HFFc6 (cell line): ENCODE measurements around the gene MSL3B.
"Not testable (repeated sequence)": the region's sequence is repeated elsewhere in the genome, so short reads cannot be mapped to it uniquely, and the experiment has no call there.

Experiments used
- DNase-seq: peaks from one replicate; pipeline ENCODE4 v3.0.0-alpha.2; 2018
- H3K27ac Mint-ChIP-seq: 2 replicates; pipeline ENCODE4 v1.8.0; 2020; ENCODE audit warnings: mild to moderate bottlenecking, mixed read lengths
- H3K27me3 Mint-ChIP-seq: 2 replicates; pipeline ENCODE4 v1.8.0; 2021; ENCODE audit warnings: mild to moderate bottlenecking, moderate library complexity, mixed read lengths; ENCODE audit not compliant: insufficient read depth
- H3K36me3 Mint-ChIP-seq: 2 replicates; pipeline ENCODE4 v1.8.0; 2021; ENCODE audit warnings: low read depth, mixed read lengths
- H3K4me1 Mint-ChIP-seq: 2 replicates; pipeline ENCODE4 v1.8.0; 2020; ENCODE audit warnings: low read depth, mixed read lengths
- H3K4me3 Mint-ChIP-seq: 2 replicates; pipeline ENCODE4 v1.8.0; 2020; ENCODE audit warnings: mild to moderate bottlenecking, moderate library complexity, mixed read lengths
- H3K9me3 Mint-ChIP-seq: 2 replicates; pipeline ENCODE4 v1.8.0; 2020; ENCODE audit warnings: mild to moderate bottlenecking, mixed read lengths
- CTCF ChIP-seq: fragments of 200-600 bp; sonication (generic); IDR thresholded peaks from 2 replicates; pipeline ENCODE4 v1.5.0; 2021; ENCODE audit warnings: antibody characterized with exemption, mild to moderate bottlenecking

Gene MSL3B

GRCh38 chr2:233905945-233906344, 37.8 kb upstream of the MSL3B start:
- no peak for DNase-seq
- Mint-ChIP-seq H3K4me3 (no peak overlapping the region), H3K4me1 (no peaks in the 10 kb centered on the region), H3K36me3 (no peaks in the 10 kb centered on the region), H3K27ac (no peak overlapping the region), H3K9me3 (peaks cover 23% of the 10 kb centered on the region), H3K27me3 (peaks cover 3% of the 10 kb centered on the region; the same call in 1 of the 2 replicates)
- TF ChIP-seq CTCF: no peak

GRCh38 chr2:233901884-233902283, 33.7 kb upstream of the MSL3B start:
- TF ChIP-seq CTCF: no peak
- Mint-ChIP-seq H3K4me1 (no peaks in the 10 kb centered on the region), H3K4me3 (no peak overlapping the region), H3K36me3 (no peaks in the 10 kb centered on the region), H3K27me3 (peaks cover 8% of the 10 kb centered on the region; the same call in 1 of the 2 replicates), H3K27ac (no peak overlapping the region), H3K9me3 (peaks cover 11% of the 10 kb centered on the region)
- DNase-seq: no peak

- Mint-ChIP-seq H3K36me3 (no peaks in the 10 kb centered on the region), H3K4me1 (no peaks in the 10 kb centered on the region), H3K9me3 (peaks cover 11% of the 10 kb centered on the region), H3K4me3 (no peak overlapping the region), H3K27me3 (peaks cover 8% of the 10 kb centered on the region), H3K27ac (no peak overlapping the region)
- TF ChIP-seq CTCF: no peak
- DNase-seq: no peak
Measured at GRCh38 chr2:233901367-233901766, 33.2 kb upstream of the MSL3B start.

- not testable (repeated sequence) for DNase-seq, H3K9me3 Mint-ChIP-seq, H3K36me3 Mint-ChIP-seq, H3K27ac Mint-ChIP-seq, H3K4me3 Mint-ChIP-seq, H3K27me3 Mint-ChIP-seq, H3K4me1 Mint-ChIP-seq
Measured at GRCh38 chr2:233896253-233896652, 28.1 kb upstream of the MSL3B start.

GRCh38 chr2:233892793-233893192, 24.6 kb upstream of the MSL3B start:
- Mint-ChIP-seq H3K9me3 (no peaks in the 10 kb centered on the region), H3K27me3 (no peaks in the 10 kb centered on the region; the same call in none of the 2 replicates), H3K27ac (no peak overlapping the region), H3K4me1 (no peaks in the 10 kb centered on the region), H3K36me3 (no peaks in the 10 kb centered on the region), H3K4me3 (no peak overlapping the region)
- no peak for TF ChIP-seq CTCF
- DNase-seq: no peak

GRCh38 chr2:233882353-233882752, 14.2 kb upstream of the MSL3B start:
- DNase-seq: no peak
- no peak overlapping the region for H3K27ac Mint-ChIP-seq
- peaks cover 14% of the 10 kb centered on the region; the same call in 1 of the 2 replicates for H3K36me3 Mint-ChIP-seq
- H3K4me1 Mint-ChIP-seq: no peaks in the 10 kb centered on the region
- H3K27me3 Mint-ChIP-seq: no peaks in the 10 kb centered on the region; the same call in none of the 2 replicates
- peaks cover 23% of the 10 kb centered on the region for H3K9me3 Mint-ChIP-seq
- no peak for TF ChIP-seq CTCF
- no peak overlapping the region for H3K4me3 Mint-ChIP-seq

- not testable (repeated sequence) for H3K4me1 Mint-ChIP-seq, DNase-seq, H3K4me3 Mint-ChIP-seq, H3K27ac Mint-ChIP-seq, H3K27me3 Mint-ChIP-seq, H3K9me3 Mint-ChIP-seq, H3K36me3 Mint-ChIP-seq
Measured at GRCh38 chr2:233872125-233872524, 3.9 kb upstream of the MSL3B start.
